NCI-H526 (cell line): ENCODE measurements around the gene AK5.
"Not testable (repeated sequence)": the region's sequence is repeated elsewhere in the genome, so short reads cannot be mapped to it uniquely, and the experiment has no call there.

Source experiments
- DNase-seq, 2 experiments: peaks; one replicate each; lab custom pipeline; 2025; lab: John Stamatoyannopoulos, UW

Gene AK5

GRCh38 chr1:77287535-77287934 lies 5.7 kb downstream of the AK5 start:
- DNase-seq, result no peak

- DNase-seq, result no peak
Measured at GRCh38 chr1:77288275-77288674, 6.5 kb downstream of the AK5 start.

- DNase-seq, result no peak
Measured at GRCh38 chr1:77290576-77290975, 8.8 kb downstream of the AK5 start.

GRCh38 chr1:77292551-77292950 lies 10.7 kb downstream of the AK5 start:
- DNase-seq, result no peak

- no peak for DNase-seq
Measured at GRCh38 chr1:77300566-77300965, 18.7 kb downstream of the AK5 start.

- DNase-seq, result no peak
Measured at GRCh38 chr1:77303387-77303786, 21.6 kb downstream of the AK5 start.

- no peak for DNase-seq
Measured at GRCh38 chr1:77308889-77309621, 27.2 kb downstream of the AK5 start.

- no peak for DNase-seq
Measured at GRCh38 chr1:77310924-77311323, 29.1 kb downstream of the AK5 start.

- DNase-seq, result not testable (repeated sequence)
Measured at GRCh38 chr1:77312364-77312763, 30.5 kb downstream of the AK5 start.

- DNase-seq, result peak in 1 of 2 experiments; percentile 35
Measured at GRCh38 chr1:77313491-77313890, 31.7 kb downstream of the AK5 start.

GRCh38 chr1:77316006-77316405 lies 34.2 kb downstream of the AK5 start:
- no peak for DNase-seq

- DNase-seq, result no peak
Measured at GRCh38 chr1:77316966-77317365, 35.1 kb downstream of the AK5 start.

GRCh38 chr1:77319036-77319705 lies 37.4 kb downstream of the AK5 start:
- no peak for DNase-seq

- DNase-seq, result no peak
Measured at GRCh38 chr1:77322061-77322900, 40.5 kb downstream of the AK5 start.

GRCh38 chr1:77333501-77333900 lies 51.7 kb downstream of the AK5 start:
- DNase-seq, result no peak

- DNase-seq, result no peak
Measured at GRCh38 chr1:77336729-77337128, 54.9 kb downstream of the AK5 start.

- no peak for DNase-seq
Measured at GRCh38 chr1:77339326-77339725, 57.5 kb downstream of the AK5 start.

- DNase-seq, result no peak
Measured at GRCh38 chr1:77341195-77341594, 59.4 kb downstream of the AK5 start.

GRCh38 chr1:77342745-77343144 lies 60.9 kb downstream of the AK5 start:
- no peak for DNase-seq

GRCh38 chr1:77347646-77348045 lies 65.8 kb downstream of the AK5 start:
- DNase-seq, result no peak

- DNase-seq, result no peak
Measured at GRCh38 chr1:77348549-77348948, 66.7 kb downstream of the AK5 start.

- no peak for DNase-seq
Measured at GRCh38 chr1:77349275-77349674, 67.5 kb downstream of the AK5 start.
